PC-9 (cell line): ENCODE measurements around the gene CCDC33. TPM values are rescaled to one million over a fixed set of nuclear protein-coding genes. Genes with fewer than 3 reads are reported as not detected.

Experiments used
- BruUV-seq: library from RNA; stranded (reverse); fragments of 400-500 nt; replicated peaks from 2 replicates; lab custom pipeline; 2021; lab: Mats Ljungman, UMichigan
- CTCF ChIA-PET: fragments of 300-600 bp; sonication (Branson Sonifier 250); formaldehyde crosslinking; loops from one replicate; lab custom pipeline; 2022; ENCODE audit warnings: antibody characterized with exemption; lab: Charles Lee
- POLR2A ChIA-PET: fragments of 300-600 bp; sonication (Branson Sonifier 250); formaldehyde crosslinking; loops from one replicate; lab custom pipeline; 2022; ENCODE audit warnings: antibody characterized with exemption; ENCODE audit not compliant: unreplicated experiment; lab: Charles Lee
- DNase-seq, 2 experiments: peaks; one replicate each; pipeline versions ENCODE4 v3.0.0 to v3.0.0-alpha.2; 2015 to 2022; ENCODE audit warnings: mixed read lengths in 1 of 2
- H2AFZ ChIP-seq: fragments of 200-600 bp; sonication (generic); 2 replicates; pipeline ENCODE4 v1.8.1; 2017; ENCODE audit warnings: antibody characterized with exemption
- H3F3A ChIP-seq: fragments of 200-600 bp; sonication (generic); 2 replicates; pipeline ENCODE4 v1.8.1; 2017; ENCODE audit warnings: antibody characterized with exemption, mild to moderate bottlenecking, low read depth; ENCODE audit not compliant: insufficient read depth
- H3K27ac ChIP-seq: fragments of 200-600 bp; sonication (generic); 2 replicates; pipeline ENCODE4 v1.6.1; 2016; ENCODE audit warnings: mixed run types
- H3K27me3 ChIP-seq: fragments of 200-600 bp; sonication (generic); 2 replicates; pipeline ENCODE4 v1.6.1; 2016; ENCODE audit warnings: low read depth, mixed run types; ENCODE audit not compliant: insufficient read depth
- H3K36me3 ChIP-seq: fragments of 200-600 bp; sonication (generic); 2 replicates; pipeline ENCODE4 v1.6.1; 2016; ENCODE audit warnings: low read depth, mixed run types
- H3K4me1 ChIP-seq: fragments of 200-600 bp; sonication (generic); replicated peaks from 2 replicates; pipeline ENCODE4 v1.6.1; 2016; ENCODE audit warnings: mixed run types; ENCODE audit not compliant: insufficient read depth
- H3K4me2 ChIP-seq: fragments of 200-600 bp; sonication (generic); 2 replicates; pipeline ENCODE4 v1.6.1; 2017; ENCODE audit warnings: mixed run types
- H3K4me3 ChIP-seq: fragments of 200-600 bp; sonication (generic); 2 replicates; pipeline ENCODE4 v1.6.1; 2016; ENCODE audit warnings: mixed run types
- H3K79me2 ChIP-seq: fragments of 200-600 bp; sonication (generic); 2 replicates; pipeline ENCODE4 v1.6.1; 2017; ENCODE audit warnings: low read depth, mixed run types
- H3K9me2 ChIP-seq: fragments of 200-600 bp; sonication (generic); 2 replicates; pipeline ENCODE4 v1.8.1; 2017; ENCODE audit warnings: mild to moderate bottlenecking; ENCODE audit not compliant: insufficient read depth
- H3K9me3 ChIP-seq: fragments of 200-600 bp; sonication (generic); 2 replicates; pipeline ENCODE4 v1.8.1; 2016; ENCODE audit warnings: low read depth; ENCODE audit not compliant: insufficient read depth
- H4K20me1 ChIP-seq: fragments of 200-600 bp; sonication (generic); 2 replicates; pipeline ENCODE4 v1.8.1; 2017; ENCODE audit not compliant: insufficient read depth
- EZH2 ChIP-seq: fragments of 200-600 bp; sonication (generic); IDR thresholded peaks from 2 replicates; pipeline ENCODE4 v1.8.0; 2017; ENCODE audit warnings: antibody characterized with exemption, low read depth
- intact Hi-C: fragments of 100-400 bp; cut with micrococcal nuclease; formaldehyde crosslinking; loops from one replicate; pipeline ENCODE4 v1.10.0; 2022; ENCODE audit not compliant: unreplicated experiment
- total RNA-seq: library from RNA; stranded (reverse); gene quantifications from 2 replicates; pipeline ENCODE4 v1.2.3, GENCODE V29; 2021
- TF ChIP-seq, protein P1 (sequence below): fragments of 200-600 bp; sonication (generic); conservative IDR thresholded peaks from 2 replicates; pipeline ENCODE4 v1.6.1; 2017; ENCODE audit warnings: mixed run types, antibody characterized with exemption, mild to moderate bottlenecking, moderate library complexity

The CCDC33 gene
- total RNA-seq, 1 experiment from 2014 or later: 7.5 TPM

DNA sequence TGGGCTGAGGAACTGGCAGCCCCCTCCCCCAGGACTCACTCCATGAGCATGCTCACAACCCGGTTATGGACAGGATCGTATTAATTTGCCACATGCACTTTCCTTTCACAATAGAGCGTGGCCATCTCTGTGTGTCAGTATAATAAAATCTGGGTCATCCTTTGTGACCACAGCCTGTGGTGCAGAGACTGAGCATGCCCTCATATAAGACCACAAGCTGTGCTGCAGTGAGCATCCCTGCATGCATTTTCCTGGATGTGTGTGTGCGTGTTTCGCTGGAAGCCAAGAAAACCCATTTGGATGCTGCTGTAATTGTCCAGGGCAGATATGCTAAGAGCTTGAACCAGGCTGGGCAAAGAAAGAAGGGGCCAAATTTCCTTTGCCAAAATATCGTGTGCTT, 91.6 kb downstream of the CCDC33 start:
- Histone ChIP-seq H3K4me1 (no peaks in the 10 kb centered on the region), H3K4me2 (no peak overlapping the region), H3K9me3 (no peaks in the 10 kb centered on the region), H3F3A (no peaks in the 10 kb centered on the region), H4K20me1 (no peaks in the 10 kb centered on the region), H3K27me3 (no peaks in the 10 kb centered on the region), H3K4me3 (no peak overlapping the region), H3K36me3 (no peaks in the 10 kb centered on the region), H2AFZ (no peak overlapping the region), H3K9me2 (no peaks in the 10 kb centered on the region), H3K79me2 (no peaks in the 10 kb centered on the region), H3K27ac (no peak overlapping the region)
- intact Hi-C loops: no loop called here
- POLR2A ChIA-PET: no interaction called here
- no TSS peak for BruUV-seq
- DNase-seq: no peak
- CTCF ChIA-PET: no interaction called here
- no peak for TF ChIP-seq EZH2
- TF ChIP-seq, protein P1, sequence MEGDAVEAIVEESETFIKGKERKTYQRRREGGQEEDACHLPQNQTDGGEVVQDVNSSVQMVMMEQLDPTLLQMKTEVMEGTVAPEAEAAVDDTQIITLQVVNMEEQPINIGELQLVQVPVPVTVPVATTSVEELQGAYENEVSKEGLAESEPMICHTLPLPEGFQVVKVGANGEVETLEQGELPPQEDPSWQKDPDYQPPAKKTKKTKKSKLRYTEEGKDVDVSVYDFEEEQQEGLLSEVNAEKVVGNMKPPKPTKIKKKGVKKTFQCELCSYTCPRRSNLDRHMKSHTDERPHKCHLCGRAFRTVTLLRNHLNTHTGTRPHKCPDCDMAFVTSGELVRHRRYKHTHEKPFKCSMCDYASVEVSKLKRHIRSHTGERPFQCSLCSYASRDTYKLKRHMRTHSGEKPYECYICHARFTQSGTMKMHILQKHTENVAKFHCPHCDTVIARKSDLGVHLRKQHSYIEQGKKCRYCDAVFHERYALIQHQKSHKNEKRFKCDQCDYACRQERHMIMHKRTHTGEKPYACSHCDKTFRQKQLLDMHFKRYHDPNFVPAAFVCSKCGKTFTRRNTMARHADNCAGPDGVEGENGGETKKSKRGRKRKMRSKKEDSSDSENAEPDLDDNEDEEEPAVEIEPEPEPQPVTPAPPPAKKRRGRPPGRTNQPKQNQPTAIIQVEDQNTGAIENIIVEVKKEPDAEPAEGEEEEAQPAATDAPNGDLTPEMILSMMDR: no peak

DNA sequence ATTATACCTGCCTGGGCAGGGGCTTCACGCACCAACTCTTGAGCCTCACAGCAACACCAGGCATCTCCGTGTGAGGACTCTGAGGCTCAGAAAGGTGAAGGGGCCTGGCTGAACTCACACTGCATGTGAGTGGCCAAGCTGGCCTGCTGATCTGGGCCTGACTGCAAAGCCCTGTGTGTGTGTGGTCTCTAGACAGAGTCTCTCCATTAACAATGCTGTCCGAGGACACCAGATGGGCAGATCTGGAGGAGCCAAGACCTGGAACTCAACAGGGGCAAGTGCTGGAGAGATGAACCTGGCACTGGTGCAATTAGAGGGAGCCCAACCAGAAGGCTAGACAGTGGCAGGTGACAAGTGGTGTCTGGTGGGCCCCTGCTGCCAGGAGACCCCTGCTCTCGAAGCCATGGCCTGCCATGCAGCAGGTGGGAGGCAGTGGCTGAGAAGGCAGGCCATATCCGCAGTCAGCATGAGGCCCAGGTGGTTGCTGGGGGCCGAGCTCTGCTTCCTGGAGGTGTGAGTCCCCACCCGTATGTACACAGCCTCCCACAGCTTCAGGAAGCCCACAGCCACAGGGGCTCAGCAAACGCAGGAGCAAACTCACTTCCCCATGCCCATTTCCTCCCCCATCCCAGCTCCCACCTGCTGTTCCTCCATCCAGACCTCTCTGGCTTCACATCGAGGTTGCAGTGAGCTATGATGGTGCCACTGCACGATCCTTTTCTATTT, 92.4 kb downstream of the CCDC33 start:
- Histone ChIP-seq H3K4me1 (no peaks in the 10 kb centered on the region), H3K79me2 (no peaks in the 10 kb centered on the region), H3K36me3 (no peaks in the 10 kb centered on the region), H3K27me3 (no peaks in the 10 kb centered on the region), H3K9me2 (no peaks in the 10 kb centered on the region), H3K9me3 (no peaks in the 10 kb centered on the region), H3F3A (no peaks in the 10 kb centered on the region), H3K4me3 (no peak overlapping the region), H3K27ac (no peak overlapping the region), H4K20me1 (no peaks in the 10 kb centered on the region), H2AFZ (no peak overlapping the region), H3K4me2 (no peak overlapping the region)
- no peak for DNase-seq
- POLR2A ChIA-PET: interaction anchor here (0.7 kb wide), 1 partner anchor 32 kb away, joined by 6 read pairs; no protein-coding TSS in a partner anchor
- intact Hi-C loops: no loop called here
- TF ChIP-seq EZH2: no peak
- TF ChIP-seq, protein P1: no peak
- no TSS peak for BruUV-seq
- CTCF ChIA-PET: no interaction called here

DNA sequence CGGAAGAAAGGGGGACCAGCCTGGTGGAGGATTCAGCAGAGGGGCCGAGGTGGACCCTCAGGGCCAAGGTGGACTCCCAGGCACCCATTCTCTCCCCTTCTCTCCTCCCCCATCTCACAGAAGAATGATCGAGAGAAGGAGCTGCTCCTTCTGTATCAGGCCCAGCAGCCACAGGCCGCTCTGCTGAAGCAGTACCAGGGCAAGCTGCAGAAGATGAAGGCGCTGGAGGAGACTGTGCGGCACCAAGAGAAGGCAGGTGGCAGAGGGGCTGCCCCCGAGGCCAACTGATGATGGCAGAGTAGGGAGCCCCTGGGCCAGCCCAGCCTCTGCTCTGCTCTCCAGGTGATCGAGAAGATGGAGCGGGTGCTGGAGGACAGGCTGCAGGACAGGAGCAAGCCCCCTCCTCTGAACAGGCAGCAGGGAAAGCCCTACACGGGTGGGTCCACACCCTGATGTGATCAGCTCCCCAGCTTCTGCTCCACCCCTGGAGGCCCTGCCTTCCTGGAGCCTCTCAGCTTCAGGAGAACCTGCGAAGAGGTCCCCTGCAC, 94.8 kb downstream of the CCDC33 start:
- no peak overlapping the region for H3K4me3 ChIP-seq
- no peaks in the 10 kb centered on the region for H3K9me2 ChIP-seq
- no peaks in the 10 kb centered on the region for H3F3A ChIP-seq
- ChIA-PET POLR2A (no interaction called here), CTCF (no interaction called here)
- intact Hi-C loops: no loop called here
- H3K4me2 ChIP-seq: no peak overlapping the region
- no peaks in the 10 kb centered on the region for H3K9me3 ChIP-seq
- peaks cover under 1% of the 10 kb centered on the region; the same call in 1 of the 2 replicates for H3K4me1 ChIP-seq
- no peaks in the 10 kb centered on the region for H4K20me1 ChIP-seq
- H2AFZ ChIP-seq: no peak overlapping the region
- no peaks in the 10 kb centered on the region for H3K36me3 ChIP-seq
- H3K79me2 ChIP-seq: no peaks in the 10 kb centered on the region
- no TSS peak for BruUV-seq
- H3K27ac ChIP-seq: no peak overlapping the region
- H3K27me3 ChIP-seq: no peaks in the 10 kb centered on the region
- TF ChIP-seq EZH2: no peak
- TF ChIP-seq, protein P1: no peak
- DNase-seq: no peak
